Non-pigmented ciliary epithelial cell (primary cell): ENCODE measurements around the gene PNPLA3.

Experiments used
- DNase-seq: peaks from one replicate; pipeline ENCODE4 v3.0.0-alpha.2; 2010; ENCODE audit warnings: low read depth

PNPLA3 gene

DNA sequence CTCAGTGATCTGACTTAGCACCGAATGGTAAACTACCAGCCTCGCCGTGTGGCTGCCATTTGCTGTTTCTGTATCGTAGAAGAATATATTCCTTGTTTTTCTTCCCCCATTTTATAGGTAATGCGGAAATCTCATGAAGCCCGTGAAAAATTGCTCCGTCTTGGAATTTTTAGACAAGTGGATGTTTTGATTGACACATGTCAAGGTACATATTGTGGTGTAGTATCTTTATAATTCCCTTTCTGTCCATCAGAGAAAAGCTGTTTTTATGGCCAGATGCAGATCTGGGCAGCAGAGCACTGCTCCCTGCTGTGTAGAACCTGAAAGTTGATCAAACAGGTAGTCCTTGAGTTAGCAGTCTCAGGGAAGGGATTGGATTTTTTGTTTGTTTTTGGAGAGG lies 45.0 kb downstream of the PNPLA3 start:
- no peak for DNase-seq

DNA sequence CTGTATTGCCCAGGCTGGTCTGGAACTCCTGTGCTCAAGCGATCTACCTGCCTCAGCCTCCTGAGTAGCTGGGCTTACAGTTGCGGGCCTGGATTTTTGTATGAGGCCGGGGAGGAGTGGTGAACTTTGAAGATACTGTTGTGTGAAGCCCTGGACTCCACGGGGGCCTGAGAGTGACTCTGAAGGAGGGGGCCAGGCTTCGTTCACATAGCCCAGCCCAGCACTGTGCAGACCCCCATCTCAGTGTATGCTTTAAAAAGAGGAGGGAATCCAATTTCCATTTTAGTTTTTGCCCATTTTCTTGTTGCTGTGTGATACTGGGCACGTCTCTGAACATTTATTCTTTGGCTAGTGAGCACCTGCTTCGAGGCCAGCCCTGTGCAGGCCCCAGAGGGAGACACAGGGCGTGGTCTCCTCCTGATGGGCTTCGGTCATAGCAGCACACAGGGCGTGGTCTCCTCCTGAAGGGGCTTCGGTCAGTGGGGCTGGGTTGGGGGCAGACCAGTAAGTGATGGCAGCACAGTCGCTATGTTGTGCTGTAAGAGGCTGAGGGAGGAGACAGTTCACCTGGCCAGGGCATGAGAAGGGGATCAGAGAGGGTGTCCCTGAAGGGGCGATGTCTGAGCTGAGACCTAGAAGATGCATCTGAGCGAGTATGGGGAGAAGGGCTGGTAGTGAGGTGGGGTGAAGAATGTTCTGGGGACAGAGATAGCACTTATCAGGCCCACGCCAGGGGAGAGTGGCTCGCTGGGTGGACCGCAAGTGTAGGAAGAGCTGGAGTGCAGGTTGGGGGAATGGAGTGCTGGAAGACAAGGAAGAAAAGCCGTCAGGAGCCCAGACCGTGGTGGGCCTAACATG lies 45.6 kb downstream of the PNPLA3 start:
- DNase-seq, result no peak

DNA sequence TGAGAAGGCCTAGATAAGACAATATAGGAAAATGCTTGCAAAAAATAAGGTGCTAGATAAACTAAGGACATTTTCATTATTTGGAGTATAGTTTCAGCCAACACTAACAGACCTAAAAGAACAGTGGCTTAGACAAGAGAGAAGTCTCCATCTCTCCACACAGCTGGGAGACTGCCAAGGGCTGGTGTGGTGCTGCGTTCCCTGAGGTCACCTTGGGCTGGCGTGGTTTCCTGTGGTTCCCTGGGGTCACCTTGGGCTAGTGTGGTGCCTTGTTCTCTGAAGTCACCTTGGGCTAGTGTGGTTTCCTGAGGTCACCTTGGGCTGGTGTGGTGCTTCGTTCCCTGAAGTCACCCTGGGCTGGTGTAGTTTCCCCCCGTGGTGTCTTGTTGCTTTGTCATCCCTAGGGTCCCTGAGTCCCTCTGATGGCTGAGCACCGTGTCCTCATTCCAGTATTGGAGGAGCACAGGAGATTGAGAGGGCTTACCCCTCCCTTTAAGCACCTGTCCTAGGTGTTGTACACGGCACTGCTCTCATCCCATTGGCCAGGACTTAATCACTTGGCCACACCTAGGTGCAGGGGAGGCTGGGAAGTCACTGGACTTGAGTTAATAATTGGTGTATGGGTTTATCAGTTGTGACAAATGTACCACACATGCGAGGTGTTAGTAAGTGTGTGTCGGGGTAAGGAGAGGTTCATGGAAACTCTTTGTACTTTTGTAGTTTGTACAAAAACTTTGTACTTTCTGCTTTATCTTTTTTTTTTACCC lies 46.6 kb downstream of the PNPLA3 start:
- DNase-seq, result no peak

DNA sequence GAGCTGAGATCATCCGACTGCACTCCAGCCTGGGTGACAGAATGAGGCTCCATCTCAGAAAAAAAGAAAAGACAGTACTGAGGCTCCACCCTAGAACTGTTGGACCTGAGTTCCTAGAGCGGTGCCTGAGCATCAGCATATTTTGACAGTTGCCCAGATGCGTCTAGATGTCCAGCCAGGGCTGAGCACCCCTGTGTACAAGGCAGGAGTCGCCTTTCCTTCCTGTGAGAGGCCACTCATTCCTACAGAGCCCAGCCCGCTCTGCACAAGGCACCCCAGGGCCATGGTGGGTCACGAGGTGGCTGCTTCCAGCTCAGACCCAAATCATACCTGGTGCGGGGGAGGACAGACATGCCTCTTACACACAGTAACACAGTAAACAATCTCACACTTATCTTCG lies 47.5 kb downstream of the PNPLA3 start:
- no peak for DNase-seq

DNA sequence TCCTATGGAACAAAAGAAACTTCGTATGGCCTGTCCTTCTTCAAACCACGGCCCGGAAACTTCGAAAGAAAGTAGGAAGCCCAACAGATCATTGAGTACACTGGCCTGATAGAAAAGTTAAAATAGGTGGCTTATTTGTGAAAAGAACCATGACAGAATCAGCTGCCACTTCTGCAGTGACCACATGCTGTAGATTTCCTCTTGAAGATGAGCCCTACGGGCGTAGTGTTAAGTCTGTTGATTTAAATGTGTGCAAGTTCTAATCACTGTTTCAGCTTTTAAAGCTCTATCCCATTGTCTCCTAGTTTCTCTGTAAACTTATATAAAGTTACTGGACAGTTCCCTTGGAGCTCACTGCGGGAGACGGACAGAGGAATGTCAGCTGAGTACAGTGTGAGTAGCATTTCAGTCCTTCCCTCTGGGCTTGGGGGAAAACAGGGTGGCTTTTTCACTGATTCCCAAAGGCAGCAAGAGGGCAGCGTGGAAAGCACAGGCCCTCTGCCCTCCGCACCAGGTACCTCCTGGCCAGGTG lies 49.4 kb downstream of the PNPLA3 start:
- DNase-seq, result no peak

DNA sequence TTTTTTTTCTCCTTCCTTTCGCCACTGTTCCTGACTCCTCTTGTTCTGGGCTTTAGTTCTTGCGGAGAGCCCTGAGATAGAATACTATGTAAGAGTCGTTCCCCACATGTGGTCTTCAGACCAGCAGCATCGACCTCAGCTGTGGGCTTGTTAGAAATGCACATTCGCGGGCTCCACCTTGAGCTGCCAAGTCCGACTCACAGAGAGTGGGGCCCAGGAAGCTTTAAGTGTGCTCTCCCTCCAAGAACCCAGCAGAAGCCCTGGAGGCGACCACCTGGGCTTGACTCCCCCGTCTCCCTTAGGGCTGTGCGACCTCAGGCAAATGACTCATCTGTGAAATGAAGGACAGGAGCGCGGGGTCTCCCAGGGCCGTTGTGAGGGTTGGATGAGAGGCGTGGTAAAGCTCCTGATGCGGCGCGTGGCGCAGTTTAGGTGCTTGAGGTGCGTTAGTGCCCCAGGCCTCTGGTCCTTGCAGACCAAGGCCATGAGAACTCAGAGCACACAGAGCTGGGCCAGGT lies 50.5 kb downstream of the PNPLA3 start:
- no peak for DNase-seq

DNA sequence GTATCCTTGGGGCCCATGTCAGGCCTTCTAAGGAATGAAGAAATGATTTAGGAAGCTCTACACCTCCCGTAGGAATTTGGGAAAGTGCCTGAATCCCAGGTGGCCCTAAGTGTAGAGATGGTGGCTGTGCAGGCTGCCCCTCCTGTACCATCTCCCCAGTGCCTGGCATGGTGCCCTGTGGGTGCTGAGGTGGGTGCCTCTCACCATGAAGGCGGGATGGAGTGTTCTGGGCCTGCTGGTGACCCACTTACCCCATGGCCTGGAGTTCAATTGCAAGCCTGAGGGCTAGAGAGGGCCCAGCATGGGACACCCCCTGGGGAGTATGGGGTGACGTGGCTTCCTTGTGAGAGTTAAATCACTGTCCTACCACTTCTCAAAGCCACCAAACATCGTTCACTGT lies 51.4 kb downstream of the PNPLA3 start:
- DNase-seq, result no peak

DNA sequence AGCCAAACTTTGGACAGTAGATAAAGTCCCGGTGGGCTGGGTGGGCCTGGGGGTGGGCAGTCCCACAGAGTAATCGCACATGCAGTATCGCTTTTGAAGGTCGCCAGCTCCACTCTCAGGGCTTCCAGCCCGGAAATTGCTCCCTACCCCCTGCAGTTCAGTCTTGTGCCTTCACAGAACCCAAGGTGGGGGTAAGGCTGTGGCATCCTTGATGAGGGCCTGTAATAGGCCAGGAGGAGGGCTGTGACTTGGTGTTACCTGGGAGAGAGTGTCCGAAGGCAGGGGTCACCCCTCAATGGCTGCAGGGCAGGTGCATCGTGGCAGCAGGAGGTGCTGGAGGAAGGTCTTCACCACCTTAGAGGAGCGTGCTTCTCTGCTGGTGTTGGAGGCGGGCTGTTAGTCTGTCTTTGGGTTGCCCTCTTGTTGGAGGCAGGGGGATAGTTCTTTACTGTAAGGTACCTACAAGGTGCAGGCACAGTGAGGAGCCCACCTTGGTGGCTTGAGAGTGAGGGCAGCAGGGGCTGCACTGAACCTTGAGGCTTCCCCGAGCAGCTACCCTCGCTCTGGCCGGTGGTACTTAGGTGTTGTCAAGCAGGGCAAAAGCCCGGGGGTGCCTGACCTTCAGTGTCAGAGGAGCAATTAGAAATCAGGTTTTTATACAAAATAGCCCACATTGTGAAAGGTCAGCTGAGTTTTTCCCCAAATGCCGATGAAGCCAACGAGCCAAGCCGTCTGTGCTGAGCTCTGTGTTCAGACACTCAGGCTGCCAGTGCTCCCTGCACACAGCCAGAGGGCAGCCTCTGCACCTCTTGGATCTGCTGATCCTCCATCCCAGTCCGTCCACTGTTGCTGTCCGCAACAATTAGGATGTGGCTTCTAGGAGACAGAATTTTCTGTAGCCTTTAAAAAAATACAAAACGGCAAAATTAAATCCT lies 53.5 kb downstream of the PNPLA3 start:
- DNase-seq, result no peak

DNA sequence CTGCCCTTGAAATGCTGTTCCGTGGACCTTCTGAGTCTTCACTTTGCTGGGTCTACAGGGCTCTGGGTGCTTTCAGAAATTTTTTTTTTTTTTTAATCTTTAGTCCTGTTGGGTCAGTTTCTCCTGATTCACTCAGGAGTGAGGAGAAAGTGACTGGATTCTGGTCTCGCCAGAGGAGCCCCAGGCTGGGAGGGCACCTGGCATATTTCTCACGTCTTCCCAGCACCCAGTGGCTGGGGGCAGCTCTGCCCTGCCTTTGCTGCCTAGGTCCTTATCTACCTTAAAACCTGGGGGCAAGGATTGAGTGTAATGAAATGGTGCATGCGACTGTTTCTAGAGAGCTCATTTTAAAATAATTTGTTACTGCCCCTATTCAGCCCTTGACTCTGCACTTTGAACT lies 55.0 kb downstream of the PNPLA3 start:
- no peak for DNase-seq

DNA sequence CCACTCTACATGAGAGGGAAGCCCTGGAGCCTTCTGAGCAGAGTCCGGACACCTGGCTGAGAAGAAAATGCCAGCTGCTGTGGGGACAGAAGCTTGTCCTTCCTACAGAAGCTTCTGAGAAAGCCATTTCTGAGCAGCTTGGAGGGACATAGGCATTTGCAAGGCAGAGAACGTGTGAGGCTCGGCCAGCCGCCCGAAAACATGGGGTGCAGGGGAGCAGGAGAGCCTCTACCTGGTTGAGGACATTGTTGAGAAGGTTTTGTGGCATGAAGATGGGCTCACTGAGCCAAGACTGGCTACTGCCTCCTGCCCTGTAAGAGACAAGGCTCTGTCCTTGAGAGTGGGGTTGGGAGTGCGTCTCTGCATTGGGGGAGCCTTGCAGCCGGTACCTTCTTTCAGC lies 57.0 kb downstream of the PNPLA3 start:
- no peak for DNase-seq

DNA sequence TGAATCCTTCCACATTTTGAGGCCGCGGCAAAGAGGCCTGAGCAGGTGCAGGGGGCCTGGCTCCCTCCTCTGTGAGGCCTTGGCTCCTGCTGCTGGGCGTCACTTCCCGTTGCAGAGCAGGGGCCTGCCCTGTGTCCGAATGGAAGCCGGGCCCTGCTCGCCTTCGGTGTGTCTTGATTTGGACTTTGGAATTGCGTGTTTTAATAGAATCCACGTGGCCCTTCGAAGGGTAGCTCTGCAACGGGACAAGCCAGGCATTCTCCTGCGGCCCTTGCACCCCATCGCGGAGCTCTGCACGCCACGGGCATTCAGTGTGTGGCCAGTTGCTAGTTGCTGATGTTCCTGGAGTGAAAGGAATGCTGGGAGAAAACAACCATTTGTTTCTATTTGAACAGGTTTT lies 57.4 kb downstream of the PNPLA3 start:
- DNase-seq, result no peak

DNA sequence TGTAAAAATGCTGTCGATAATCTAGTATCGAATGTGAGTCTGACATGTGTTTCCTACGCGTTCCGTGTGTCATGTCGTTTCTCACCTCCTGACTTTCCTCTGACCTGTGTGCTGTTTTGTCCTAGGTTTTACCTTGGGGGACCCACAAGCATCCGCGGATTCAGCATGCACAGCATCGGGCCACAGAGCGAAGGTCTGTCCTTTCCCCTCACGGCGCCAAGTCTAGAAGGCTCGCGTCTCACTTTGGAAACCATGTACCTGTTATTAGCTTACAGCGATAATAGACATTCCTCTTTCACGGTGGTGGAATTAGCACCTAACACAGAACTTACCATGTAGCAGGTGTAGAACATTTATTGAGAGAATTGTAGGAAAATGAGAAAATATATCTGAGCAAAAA lies 60.2 kb downstream of the PNPLA3 start:
- no peak for DNase-seq

DNA sequence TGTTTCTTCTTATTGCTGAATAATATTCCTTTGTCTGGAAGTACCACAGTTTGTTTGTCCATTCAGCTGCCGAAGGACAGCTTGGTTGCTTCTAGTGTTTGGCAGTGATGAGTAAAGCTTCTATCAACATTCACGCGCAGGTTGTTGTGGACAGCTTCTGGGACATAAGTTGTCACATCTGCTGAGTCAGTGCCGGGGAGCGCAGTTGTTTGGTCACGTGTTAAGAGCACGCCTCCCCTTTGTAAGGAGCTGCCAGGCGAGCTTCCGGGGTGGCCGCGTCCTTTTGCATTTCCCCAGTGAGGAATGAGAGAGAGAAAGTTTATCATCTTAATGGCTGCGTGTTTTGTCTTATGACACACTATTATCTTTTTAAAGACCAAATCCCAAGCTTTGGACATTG lies 61.9 kb downstream of the PNPLA3 start:
- no peak for DNase-seq

DNA sequence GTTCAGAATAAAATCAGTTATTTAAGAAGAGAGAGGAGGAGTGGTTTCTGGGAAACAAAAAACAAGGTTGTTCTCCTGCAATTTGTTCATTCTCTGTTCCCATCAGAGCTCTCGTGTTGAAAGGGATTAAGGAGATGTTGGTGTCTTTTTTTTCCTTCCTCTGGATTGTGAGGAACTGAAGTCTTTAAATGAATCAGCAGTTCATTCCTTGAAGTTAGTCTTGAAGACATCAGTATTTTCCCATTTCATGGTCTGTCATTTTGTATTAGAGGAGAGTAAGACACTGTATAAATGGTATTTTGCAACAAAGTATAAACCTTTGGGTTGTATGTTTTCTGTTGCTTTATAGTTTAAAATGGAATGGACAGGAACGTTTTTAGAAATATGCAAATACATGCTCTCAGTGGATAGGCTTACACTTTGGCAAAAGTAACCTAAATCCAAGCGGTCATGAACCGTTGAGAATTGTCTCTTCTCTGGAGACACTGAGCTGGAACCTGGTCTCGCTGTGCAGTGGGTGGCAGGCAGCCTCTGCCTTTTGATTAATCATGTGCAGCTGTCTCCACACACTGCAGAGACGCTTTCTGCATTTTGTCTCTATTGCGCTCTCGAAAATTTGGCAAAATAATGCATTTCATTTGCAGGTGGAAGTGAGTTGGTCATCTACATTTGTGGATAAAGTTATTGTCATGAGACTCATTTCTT lies 64.7 kb downstream of the PNPLA3 start:
- DNase-seq, result no peak

DNA sequence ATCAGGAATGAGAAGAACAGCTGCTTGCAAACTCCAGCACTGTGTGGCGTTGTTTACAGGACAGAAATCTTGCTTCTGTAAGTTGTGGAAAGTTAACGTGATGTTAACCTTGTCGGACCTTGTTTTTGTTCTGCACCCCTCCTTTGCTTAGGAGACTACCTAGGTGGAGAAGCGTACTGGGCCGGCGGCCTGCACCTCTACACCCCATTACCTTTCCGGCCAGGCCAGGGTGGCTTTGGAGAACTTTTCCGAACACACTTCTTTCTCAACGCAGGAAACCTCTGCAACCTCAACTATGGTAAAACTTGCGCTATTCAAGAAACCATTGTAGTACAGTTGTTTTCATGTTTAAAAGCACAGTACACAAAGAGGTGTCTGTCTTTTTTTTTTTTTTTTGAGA lies 65.4 kb downstream of the PNPLA3 start:
- DNase-seq, result no peak

DNA sequence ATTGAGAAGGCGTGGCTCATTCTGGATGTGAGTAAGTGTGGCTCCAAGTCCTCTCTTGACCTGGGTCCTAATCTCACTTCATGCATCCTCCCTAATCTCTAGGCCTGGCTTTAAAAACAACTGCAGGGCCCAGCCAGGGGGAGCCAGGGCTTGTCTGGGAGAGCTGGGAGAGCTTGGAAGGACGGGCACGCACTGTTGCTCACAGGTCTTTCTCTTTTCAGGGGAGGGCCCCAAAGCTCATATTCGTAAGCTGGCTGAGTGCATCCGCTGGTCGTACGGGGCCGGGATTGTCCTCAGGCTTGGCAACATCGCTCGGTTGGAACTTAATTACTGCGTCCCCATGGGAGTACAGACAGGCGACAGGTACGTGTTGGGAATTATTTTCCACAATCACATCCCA lies 66.4 kb downstream of the PNPLA3 start:
- no peak for DNase-seq

DNA sequence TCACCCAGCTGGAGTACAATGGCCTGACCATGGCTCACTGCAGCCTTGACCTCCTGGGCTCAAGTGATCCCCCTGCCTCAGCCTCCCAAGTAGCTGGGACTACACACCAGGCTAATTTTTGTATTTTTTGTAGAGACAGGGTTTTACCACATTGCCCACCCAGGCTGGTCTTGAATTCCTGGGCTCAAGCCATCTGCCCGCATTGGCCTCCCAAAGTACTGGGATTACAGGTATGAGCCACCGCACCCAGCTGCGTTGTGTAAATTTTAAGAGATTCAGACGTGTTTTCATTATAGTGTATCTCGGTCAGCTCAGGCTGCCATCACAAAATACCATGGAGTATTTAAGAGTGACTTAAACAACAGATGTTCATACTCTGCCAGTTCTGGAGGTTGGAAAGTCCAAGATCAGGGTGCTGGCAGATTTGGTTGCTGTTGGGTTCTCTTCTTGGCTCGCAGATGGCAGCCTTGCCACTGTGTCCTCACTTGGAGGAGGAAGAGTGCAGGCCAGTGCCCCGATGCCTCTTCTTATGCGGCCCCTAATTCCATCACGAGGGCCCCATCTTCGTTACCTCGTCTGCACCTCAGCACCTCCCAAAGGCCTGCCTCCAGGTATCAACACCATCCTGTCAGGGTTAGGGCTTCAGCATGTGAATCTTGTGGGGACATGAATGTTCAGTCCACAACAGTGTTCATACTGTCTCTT lies 67.9 kb downstream of the PNPLA3 start:
- no peak for DNase-seq

DNA sequence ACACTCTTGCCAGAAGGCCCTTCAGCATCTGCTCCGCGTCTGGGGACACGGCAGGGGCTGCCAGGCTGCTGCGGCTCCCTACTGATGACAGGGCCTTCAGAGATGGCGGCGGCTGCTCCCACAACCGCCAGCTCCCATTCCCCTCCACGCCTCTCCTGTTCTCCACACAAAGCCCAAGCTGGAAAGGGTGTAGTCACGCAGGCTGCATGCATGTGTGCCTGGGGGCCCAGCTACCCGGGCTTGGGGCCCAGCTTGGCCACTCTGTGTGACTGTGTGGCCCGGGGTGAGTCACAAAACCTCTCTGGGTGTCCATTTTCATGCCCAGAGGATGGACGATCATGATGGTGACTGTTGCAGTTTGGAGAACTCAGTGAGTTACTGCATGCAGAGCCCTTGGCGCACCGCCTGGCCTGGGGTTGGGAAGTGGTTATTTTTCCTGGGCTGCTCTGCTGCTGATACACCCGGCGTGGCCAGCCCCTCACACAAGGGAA lies 68.8 kb downstream of the PNPLA3 start:
- DNase-seq, result no peak

DNA sequence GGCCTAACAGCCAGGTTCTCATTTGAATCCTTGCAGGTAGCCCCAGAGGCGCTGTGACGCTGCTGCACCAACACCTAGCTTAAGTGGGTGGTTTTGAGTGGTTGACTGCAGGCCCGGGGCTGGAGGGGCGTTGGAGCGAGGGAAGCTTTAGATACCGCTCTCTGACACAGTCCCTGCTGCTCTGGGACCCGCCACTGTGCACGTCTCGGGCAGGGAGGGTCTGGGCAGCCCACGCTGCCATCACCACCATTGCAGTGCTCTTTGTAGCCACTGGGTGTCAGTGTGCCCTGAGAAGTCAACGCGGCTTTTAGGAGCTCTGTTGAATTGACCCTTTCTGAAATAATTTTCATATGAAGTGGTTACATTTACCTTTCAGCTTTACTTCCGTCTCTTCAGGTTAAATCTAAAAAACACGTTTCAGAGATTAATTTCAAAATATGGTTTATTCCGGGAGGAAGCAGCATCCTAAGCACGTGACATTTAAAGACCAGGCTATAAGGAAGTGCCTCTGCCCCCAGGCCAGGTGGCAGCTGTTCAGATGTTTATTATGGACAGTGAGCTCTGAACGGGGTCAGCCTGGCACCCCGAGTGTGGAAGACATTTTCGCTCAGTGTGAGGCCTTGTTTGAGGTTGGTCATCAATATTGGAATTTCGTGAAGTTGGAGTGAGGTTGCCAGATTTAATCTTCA lies 69.6 kb downstream of the PNPLA3 start:
- DNase-seq, result peak; percentile 10

DNA sequence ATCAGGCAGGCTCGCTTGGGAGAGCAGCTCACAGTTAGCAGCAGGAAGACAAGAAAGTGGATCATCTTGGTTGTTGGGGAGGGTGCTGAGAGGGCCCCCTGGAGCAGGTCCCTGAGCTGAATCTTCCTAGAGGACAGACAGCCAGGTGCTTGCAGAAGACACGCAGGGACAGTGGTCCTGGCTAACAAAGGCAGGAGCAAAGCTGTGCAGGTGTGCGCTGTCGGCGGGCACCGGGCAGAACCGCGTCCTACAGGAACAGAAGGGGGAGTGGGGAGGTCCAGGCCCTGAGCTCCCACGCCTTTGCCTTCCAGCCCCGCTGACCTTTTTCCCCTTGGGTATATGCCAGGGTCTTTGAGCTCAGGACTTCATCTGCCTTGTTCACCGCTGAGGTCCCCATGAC lies 70.4 kb downstream of the PNPLA3 start:
- DNase-seq, result no peak
